Epithelial cell of esophagus (primary cell): Measurements from ENCODE around the gene ANXA4.

ENCODE experiments used
- DNase-seq: peaks from one replicate; pipeline ENCODE4 v3.0.0; 2010; ENCODE audit warnings: low read depth
- H3K4me3 ChIP-seq: 2 replicates; pipeline ENCODE4 v1.5.1; 2011; ENCODE audit warnings: mild to moderate bottlenecking, low read length, control low read depth
- CTCF ChIP-seq: IDR thresholded peaks from 2 replicates; pipeline ENCODE4 v1.5.1; 2011; ENCODE audit warnings: low read depth, mild to moderate bottlenecking, low read length, control low read depth, inconsistent platforms; ENCODE audit not compliant: insufficient read depth; ENCODE audit errors: missing control alignments

Gene ANXA4

GRCh38 chr2:69848186-69848790, 106.4 kb downstream of the ANXA4 start:
- peak; percentile 21 for DNase-seq
- TF ChIP-seq CTCF: no peak
- H3K4me3 ChIP-seq: no peak overlapping the region

GRCh38 chr2:69858261-69858660, 116.3 kb downstream of the ANXA4 start:
- DNase-seq: no peak
- no peak for TF ChIP-seq CTCF

GRCh38 chr2:69863298-69863697, 121.4 kb downstream of the ANXA4 start:
- TF ChIP-seq CTCF: no peak
- no peak overlapping the region for H3K4me3 ChIP-seq
- no peak for DNase-seq

More at GRCh38 chr2:69858261-69858660, 116.3 kb downstream of the ANXA4 start:
- H3K4me3 ChIP-seq: no peak overlapping the region
